Activated naive CD8-positive, alpha-beta T cell treated with anti-CD3 and anti-CD28 coated beads for 36 hours (primary cell): ENCODE results near the gene CCDC148. TPM values are rescaled to one million over a fixed set of nuclear protein-coding genes. Genes with fewer than 3 reads are reported as not detected.
"Not testable (repeated sequence)": the region's sequence is repeated elsewhere in the genome, so short reads cannot be mapped to it uniquely, and the experiment has no call there.

Experiments
- DNase-seq: peaks from one replicate; pipeline ENCODE4 v3.0.0; 2021
- H3K27ac Mint-ChIP-seq: one replicate; pipeline ENCODE4 v1.8.0; 2022; ENCODE audit warnings: mild to moderate bottlenecking, moderate library complexity, mixed read lengths
- H3K27me3 Mint-ChIP-seq: one replicate; pipeline ENCODE4 v1.8.0; 2022; ENCODE audit warnings: mild to moderate bottlenecking, mixed read lengths
- H3K36me3 Mint-ChIP-seq: one replicate; pipeline ENCODE4 v1.8.0; 2021; ENCODE audit warnings: mild to moderate bottlenecking, mixed read lengths
- H3K4me1 Mint-ChIP-seq: one replicate; pipeline ENCODE4 v1.8.0; 2021; ENCODE audit warnings: mixed read lengths
- H3K4me3 Mint-ChIP-seq: one replicate; pipeline ENCODE4 v1.8.0; 2022; ENCODE audit warnings: mild to moderate bottlenecking, moderate library complexity, mixed read lengths
- H3K9me3 Mint-ChIP-seq: one replicate; pipeline ENCODE4 v1.8.0; 2022; ENCODE audit warnings: mixed read lengths
- total RNA-seq, 2 experiments: library from RNA; stranded (reverse); gene quantifications; one replicate each; pipeline ENCODE4 v1.2.3, GENCODE V29; 2021

Gene CCDC148
- total RNA-seq, 2 experiments from 2014 or later, result not detected

DNA sequence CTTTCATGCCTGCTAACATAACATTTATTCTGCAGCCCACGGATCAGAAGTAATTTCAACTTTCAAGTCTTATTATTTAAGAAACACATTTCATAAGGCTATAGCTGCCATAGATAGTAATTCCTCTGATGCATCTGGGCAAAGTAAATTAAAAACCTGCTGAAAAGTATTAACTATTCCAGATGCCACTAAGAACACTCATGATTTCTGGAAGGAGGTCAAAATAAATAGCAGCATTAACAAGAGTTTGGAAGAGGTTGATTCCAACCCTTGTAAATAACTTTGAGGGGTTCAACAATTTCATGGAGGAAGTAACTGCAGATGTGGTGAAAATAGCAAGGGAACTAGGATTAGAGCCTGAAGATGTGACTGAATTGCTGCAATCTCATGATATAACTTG lies 77.6 kb downstream of the CCDC148 start:
- Mint-ChIP-seq H3K27me3 (peaks cover 13% of the 10 kb centered on the region), H3K4me1 (no peaks in the 10 kb centered on the region), H3K4me3 (no peak overlapping the region), H3K9me3 (no peaks in the 10 kb centered on the region), H3K27ac (no peak overlapping the region), H3K36me3 (no peaks in the 10 kb centered on the region)
- no peak for DNase-seq

DNA sequence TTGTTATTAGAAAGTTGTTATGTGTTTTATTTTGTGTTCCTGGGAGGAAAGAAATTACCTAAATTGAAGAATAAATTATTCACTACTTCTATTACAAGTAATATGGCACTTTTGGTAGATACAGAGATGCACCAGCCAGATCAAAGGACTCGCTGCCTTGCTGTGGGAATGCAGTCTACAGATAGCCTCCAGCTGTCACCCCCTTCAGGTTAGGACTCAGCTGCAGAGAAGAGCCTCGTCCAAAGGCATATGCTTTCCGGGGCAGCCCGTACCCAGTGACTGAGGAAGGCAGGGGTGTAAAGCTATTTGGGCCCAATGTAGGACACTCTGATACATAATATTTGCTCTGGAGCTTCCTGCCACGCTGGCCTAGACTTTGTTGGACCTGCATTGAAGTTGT lies 90.2 kb downstream of the CCDC148 start:
- no peak overlapping the region for H3K4me3 Mint-ChIP-seq
- no peaks in the 10 kb centered on the region for H3K4me1 Mint-ChIP-seq
- no peak for DNase-seq
- no peaks in the 10 kb centered on the region for H3K27me3 Mint-ChIP-seq
- H3K36me3 Mint-ChIP-seq, result no peaks in the 10 kb centered on the region
- no peak overlapping the region for H3K27ac Mint-ChIP-seq
- peaks cover 17% of the 10 kb centered on the region for H3K9me3 Mint-ChIP-seq

DNA sequence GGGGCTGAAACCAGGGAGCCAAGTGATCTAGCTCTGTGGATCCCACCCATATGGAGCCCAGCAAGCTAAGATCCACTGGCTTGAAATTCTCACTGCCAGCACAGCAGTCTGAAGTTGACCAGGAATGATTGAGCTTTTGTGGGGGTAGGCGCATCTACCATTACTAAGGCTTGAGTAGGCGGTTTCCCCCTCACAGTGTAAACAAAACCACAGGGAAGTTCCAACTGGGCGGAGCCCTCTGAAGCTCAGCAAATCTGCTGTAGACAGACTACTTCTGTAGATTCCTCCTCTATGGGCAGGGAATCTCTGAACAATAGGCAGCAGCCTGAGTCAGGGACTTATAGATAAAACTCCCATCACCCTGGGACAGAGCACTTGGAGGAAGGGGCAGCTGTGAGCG lies 96.7 kb downstream of the CCDC148 start:
- H3K9me3 Mint-ChIP-seq, result peaks cover 15% of the 10 kb centered on the region
- peak; percentile 3 for DNase-seq
- no peaks in the 10 kb centered on the region for H3K4me1 Mint-ChIP-seq
- H3K4me3 Mint-ChIP-seq, result no peak overlapping the region
- H3K27me3 Mint-ChIP-seq, result no peaks in the 10 kb centered on the region
- H3K27ac Mint-ChIP-seq, result no peak overlapping the region
- no peaks in the 10 kb centered on the region for H3K36me3 Mint-ChIP-seq

DNA sequence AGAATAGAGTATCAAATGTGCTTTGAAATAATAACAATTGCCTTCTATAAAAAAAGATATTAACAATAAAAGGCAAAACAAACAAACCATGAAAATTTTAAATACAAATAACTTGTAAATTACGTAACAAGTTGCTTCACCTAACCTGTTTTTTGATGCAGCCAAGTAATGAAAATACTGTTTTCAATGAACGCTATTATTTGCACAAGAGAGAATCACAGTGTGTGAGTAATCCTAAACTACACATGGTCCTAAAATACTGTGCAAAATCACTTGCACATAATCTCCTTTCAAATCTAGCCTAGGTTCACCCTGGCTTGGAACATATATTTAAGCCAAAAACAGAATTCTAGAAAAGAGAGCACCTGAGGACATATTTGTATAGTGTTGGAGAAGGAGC lies 98.9 kb downstream of the CCDC148 start:
- no peak for DNase-seq
- peaks cover 7% of the 10 kb centered on the region for H3K9me3 Mint-ChIP-seq
- H3K27me3 Mint-ChIP-seq, result no peaks in the 10 kb centered on the region
- H3K36me3 Mint-ChIP-seq, result no peaks in the 10 kb centered on the region
- H3K27ac Mint-ChIP-seq, result no peak overlapping the region
- no peaks in the 10 kb centered on the region for H3K4me1 Mint-ChIP-seq
- no peak overlapping the region for H3K4me3 Mint-ChIP-seq

DNA sequence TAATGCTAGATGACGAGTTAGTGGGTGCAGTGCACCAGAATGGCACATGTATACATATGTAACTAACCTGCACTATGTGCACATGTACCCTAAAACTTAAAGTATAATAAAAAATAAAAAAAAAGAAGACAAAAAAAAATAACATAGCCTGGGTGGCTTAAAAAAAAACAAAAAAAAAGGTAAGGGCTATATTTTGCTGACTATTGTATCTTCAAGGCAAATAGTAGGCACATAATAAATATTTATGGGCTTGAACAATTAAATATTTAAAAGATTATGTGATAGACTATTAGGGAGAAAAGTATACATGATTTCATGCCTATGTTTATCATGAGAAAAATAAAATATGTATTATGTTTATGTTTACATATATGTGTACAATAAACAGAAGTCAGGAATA lies 99.4 kb downstream of the CCDC148 start:
- H3K9me3 Mint-ChIP-seq, result peaks cover 3% of the 10 kb centered on the region
- H3K27me3 Mint-ChIP-seq, result no peaks in the 10 kb centered on the region
- no peak overlapping the region for H3K4me3 Mint-ChIP-seq
- DNase-seq, result no peak
- H3K36me3 Mint-ChIP-seq, result no peaks in the 10 kb centered on the region
- H3K4me1 Mint-ChIP-seq, result no peaks in the 10 kb centered on the region
- no peak overlapping the region for H3K27ac Mint-ChIP-seq

DNA sequence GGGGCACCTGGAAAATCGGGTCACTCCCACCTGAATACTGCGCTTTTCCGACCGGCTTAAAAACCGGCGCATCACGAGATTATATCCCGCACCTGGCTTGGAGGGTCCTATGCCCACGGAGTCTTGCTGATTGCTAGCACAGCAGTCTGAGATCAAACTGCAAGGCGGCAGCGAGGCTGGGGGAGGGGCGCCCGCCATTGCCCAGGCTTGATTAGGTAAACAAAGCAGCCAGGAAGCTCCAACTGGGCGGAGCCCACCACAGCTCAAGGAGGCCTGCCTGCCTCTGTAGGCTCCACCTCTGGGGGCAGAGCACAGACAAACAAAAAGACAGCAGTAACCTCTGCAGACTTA lies 105.1 kb downstream of the CCDC148 start:
- not testable (repeated sequence) for H3K27me3 Mint-ChIP-seq, H3K9me3 Mint-ChIP-seq, DNase-seq, H3K4me1 Mint-ChIP-seq, H3K27ac Mint-ChIP-seq, H3K36me3 Mint-ChIP-seq, H3K4me3 Mint-ChIP-seq

DNA sequence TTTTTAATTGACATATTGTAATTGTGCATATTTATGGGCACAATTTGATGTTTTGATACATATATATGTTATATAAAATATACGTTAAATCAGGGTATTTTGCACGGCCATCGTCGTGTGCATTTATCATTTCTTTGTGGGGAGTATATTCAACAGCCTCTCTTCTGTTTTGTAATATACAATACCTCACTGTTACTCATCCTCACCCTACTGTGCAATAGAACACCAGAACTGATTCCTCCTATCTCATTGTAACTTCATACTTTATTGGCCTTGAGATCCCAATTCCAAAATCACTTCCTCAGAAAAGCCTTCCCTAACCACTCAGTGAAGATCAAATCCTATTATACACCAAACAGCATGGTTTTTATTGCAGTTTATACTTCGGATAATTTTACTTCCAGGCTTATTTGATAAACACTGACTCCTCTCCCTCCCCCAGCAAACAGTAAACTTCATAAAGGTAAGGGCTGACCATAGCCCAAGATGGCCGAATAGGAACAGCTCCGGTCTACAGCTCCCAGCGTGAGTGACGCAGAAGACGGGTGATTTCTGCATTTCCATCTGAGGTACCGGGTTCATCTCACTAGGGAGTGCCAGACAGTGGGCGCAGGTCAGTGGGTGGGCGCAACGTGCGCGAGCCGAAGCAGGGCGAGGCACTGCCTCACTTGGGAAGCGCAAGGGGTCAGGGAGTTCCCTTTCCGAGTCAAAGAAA lies 105.6 kb downstream of the CCDC148 start:
- H3K4me1 Mint-ChIP-seq, DNase-seq, H3K4me3 Mint-ChIP-seq, H3K27me3 Mint-ChIP-seq, H3K36me3 Mint-ChIP-seq, H3K27ac Mint-ChIP-seq, H3K9me3 Mint-ChIP-seq: not testable (repeated sequence)

DNA sequence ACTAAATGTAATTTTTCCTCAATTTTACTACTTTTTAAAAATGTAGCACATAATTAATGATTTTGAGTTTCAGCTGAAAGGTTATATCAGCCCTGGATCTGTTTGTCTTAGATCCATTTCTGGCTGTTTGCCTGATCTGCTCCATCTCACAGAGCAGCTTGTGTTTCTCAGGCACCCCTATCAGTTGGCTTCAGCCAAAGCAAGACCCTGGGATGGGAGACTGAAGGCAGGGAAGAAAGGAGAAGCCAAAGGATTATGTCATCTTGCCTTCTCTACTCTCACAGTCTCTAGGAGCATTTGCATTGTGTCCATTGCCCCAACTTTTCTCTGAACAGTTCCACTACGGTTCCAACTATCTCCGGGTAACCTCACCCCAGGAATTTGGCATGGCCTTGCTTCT lies 110.5 kb downstream of the CCDC148 start:
- H3K4me1 Mint-ChIP-seq, result no peaks in the 10 kb centered on the region
- H3K27me3 Mint-ChIP-seq, result peaks cover 4% of the 10 kb centered on the region
- no peak for DNase-seq
- no peak overlapping the region for H3K4me3 Mint-ChIP-seq
- no peaks in the 10 kb centered on the region for H3K9me3 Mint-ChIP-seq
- H3K27ac Mint-ChIP-seq, result no peak overlapping the region
- no peaks in the 10 kb centered on the region for H3K36me3 Mint-ChIP-seq

DNA sequence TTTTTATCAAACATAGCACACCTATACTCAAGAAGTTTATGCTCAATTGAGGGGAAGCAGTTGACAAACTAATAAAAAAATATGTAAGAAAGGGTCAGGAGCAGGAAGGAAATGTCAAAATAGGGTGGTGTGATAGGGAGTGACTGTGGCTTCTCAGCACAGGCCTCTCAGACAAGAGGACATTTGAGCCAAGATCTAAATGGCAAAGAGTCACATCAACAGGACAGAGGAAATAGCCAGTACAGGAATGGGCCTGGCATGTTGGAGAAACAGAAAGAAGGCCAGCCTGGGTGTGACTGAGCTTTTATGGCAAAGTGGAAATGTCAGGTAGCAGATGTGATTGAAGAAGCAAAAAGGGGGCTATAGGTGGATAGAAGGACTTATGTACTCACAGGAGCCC lies 117.0 kb downstream of the CCDC148 start:
- H3K27ac Mint-ChIP-seq, result no peak overlapping the region
- H3K9me3 Mint-ChIP-seq, result peaks cover 3% of the 10 kb centered on the region
- H3K36me3 Mint-ChIP-seq, result no peaks in the 10 kb centered on the region
- H3K4me1 Mint-ChIP-seq, result no peaks in the 10 kb centered on the region
- no peak overlapping the region for H3K4me3 Mint-ChIP-seq
- DNase-seq, result no peak
- H3K27me3 Mint-ChIP-seq, result peaks cover 7% of the 10 kb centered on the region

DNA sequence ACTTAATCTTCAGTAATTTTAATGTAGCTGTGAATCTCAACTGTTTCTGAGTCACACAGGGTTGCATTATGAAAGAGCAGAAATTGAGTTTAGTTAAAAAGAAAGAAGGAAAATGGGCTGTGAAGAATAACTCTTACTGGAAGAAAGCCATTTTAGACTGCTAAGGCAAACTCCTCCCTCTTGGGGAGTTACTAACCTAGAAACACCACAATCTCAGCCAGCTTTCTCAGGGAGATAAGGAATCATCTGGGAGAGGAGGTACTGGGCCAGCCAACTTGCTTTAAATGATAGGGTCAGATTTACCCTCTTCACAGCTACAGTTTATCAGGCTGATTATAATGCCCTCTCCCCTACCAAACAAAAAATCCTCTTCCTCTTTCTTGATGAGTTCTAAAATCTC lies 119.5 kb downstream of the CCDC148 start:
- DNase-seq, result no peak
- peaks cover 7% of the 10 kb centered on the region for H3K27me3 Mint-ChIP-seq
- peaks cover 8% of the 10 kb centered on the region for H3K9me3 Mint-ChIP-seq
- H3K27ac Mint-ChIP-seq, result no peak overlapping the region
- H3K4me3 Mint-ChIP-seq, result no peak overlapping the region
- no peaks in the 10 kb centered on the region for H3K4me1 Mint-ChIP-seq
- peaks cover 2% of the 10 kb centered on the region for H3K36me3 Mint-ChIP-seq

DNA sequence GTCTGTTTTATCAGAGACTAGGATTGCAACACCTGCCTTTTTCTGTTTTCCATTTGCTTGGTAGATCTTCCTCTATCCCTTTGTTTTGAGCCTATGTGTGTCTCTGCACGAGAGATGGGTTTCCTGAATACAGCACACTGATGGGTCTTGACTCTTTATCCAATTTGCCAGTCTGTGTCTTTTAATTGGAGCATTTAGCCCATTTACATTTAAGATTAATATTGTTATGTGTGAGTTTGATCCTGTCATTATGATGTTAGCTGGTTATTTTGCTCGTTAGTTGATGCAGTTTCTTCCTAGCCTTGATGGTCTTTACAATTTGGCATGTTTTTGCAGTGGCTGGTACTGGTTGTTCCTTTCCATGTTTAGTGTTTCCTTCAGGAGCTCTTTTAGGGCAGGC lies 124.8 kb downstream of the CCDC148 start:
- H3K4me3 Mint-ChIP-seq, H3K27ac Mint-ChIP-seq, H3K4me1 Mint-ChIP-seq, DNase-seq, H3K36me3 Mint-ChIP-seq, H3K27me3 Mint-ChIP-seq: not testable (repeated sequence)
- peaks cover 24% of the 10 kb centered on the region for H3K9me3 Mint-ChIP-seq

DNA sequence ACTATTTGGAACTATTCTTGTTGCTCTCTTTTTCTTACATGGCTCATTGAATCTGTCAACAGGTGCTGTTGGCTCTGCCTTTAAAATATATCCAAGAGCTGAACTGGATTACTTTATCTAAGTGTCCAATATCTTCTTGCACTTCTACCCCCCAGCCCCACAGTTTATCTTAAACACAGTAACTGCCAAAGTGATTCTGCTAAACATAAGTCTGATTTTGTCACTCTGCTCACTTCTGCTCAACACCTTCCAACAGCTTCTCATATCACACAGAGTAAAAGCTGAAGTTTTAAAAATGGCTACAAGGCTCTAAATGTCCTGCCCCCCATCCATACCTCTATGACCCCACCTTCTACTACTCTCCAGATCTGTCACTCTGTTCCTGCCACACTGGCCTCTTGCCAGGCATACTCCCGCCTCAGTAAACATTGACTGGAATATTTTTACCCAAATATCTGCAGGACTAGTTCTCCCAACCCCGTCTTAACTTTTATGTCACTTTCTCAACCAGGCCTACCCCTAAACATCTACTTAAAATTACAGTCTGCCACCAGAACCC lies 130.7 kb downstream of the CCDC148 start:
- H3K4me1 Mint-ChIP-seq, result no peaks in the 10 kb centered on the region
- H3K27me3 Mint-ChIP-seq, result no peaks in the 10 kb centered on the region
- no peak for DNase-seq

DNA sequence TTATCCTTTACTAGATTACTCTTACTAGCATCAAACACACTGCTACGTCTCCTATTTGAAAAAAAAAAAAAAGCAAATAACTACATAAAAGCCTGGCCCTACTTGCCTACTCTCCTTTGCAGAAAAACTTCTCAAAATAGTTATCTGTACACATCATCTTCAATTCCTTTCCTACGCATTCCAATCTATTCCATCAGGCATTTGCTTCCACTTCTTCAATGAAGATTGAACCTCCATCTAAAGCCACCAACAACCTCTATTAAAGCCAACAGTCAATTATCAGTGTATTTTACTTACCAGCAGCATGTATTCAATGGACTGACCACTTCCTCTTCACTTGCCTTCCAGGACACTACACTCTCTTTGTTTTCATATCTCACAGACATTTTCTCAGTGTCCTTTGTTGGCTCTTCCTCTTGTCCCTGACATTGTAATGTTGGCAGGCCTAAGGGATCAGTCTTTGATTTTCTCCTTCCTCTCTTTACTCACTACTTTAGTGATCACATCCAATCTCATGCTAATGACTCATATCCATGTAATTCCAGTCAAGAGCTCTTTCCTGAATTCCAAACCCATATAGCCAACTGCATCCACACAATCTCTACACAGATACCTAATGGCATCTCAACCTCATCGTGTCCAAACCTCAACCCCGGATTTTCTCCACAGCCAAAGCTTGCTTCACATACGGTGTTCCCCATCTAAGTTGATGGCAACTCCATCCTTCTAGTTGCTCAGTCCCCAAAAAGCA lies 131.3 kb downstream of the CCDC148 start:
- no peak overlapping the region for H3K4me3 Mint-ChIP-seq
- DNase-seq, result no peak
- H3K36me3 Mint-ChIP-seq, result no peaks in the 10 kb centered on the region
- H3K27ac Mint-ChIP-seq, result no peak overlapping the region
- peaks cover 1% of the 10 kb centered on the region for H3K9me3 Mint-ChIP-seq
- H3K27me3 Mint-ChIP-seq, result no peaks in the 10 kb centered on the region
- no peaks in the 10 kb centered on the region for H3K4me1 Mint-ChIP-seq

More for the DNA sequence above, 130.7 kb downstream of the CCDC148 start:
- Mint-ChIP-seq H3K27ac (no peak overlapping the region), H3K4me3 (no peak overlapping the region), H3K9me3 (peaks cover 5% of the 10 kb centered on the region), H3K36me3 (no peaks in the 10 kb centered on the region)

DNA sequence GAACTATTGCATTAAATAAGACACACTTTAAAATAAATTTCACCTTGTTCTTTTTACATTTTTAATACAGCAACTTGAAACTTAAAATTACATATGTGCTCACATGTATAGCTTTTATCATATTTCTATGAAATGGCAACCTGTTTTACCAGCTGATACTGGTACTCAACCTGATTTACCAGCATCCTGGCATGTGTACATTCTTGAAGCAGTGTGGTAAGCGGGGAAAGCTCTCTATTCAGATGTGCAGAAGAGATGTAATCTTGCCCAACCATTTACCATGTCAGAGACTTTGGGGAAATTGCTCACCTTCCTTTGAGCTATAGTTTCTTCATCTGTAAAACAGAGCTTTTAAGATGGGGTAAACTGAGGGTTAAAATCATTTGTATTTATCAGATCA lies 133.2 kb downstream of the CCDC148 start:
- Mint-ChIP-seq H3K4me3 (no peak overlapping the region), H3K36me3 (no peaks in the 10 kb centered on the region), H3K9me3 (peaks cover 1% of the 10 kb centered on the region), H3K27me3 (no peaks in the 10 kb centered on the region), H3K4me1 (no peaks in the 10 kb centered on the region), H3K27ac (no peak overlapping the region)
- DNase-seq, result no peak

DNA sequence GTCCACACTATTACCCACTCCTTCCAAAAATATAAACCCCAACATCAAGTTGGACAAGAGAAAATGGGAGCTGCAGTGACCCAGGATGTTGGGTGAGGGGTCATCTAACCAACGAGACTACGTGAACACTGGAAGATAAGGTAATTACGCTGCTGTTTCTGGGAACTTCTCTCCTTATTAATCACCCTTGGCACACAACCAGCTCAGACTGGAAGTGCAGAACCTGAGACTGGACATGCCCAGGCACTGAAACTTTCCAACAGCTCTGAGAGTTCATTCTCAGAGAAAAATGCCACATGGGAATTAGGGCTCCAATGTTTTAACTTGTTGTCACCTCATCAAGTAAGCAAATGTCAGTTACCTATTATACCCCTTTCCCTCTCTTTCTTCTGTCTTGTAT lies 135.3 kb downstream of the CCDC148 start:
- H3K4me3 Mint-ChIP-seq, result no peak overlapping the region
- peaks cover 9% of the 10 kb centered on the region for H3K27me3 Mint-ChIP-seq
- peaks cover 2% of the 10 kb centered on the region for H3K4me1 Mint-ChIP-seq
- no peaks in the 10 kb centered on the region for H3K36me3 Mint-ChIP-seq
- no peak overlapping the region for H3K27ac Mint-ChIP-seq
- DNase-seq, result no peak
- H3K9me3 Mint-ChIP-seq, result no peaks in the 10 kb centered on the region

DNA sequence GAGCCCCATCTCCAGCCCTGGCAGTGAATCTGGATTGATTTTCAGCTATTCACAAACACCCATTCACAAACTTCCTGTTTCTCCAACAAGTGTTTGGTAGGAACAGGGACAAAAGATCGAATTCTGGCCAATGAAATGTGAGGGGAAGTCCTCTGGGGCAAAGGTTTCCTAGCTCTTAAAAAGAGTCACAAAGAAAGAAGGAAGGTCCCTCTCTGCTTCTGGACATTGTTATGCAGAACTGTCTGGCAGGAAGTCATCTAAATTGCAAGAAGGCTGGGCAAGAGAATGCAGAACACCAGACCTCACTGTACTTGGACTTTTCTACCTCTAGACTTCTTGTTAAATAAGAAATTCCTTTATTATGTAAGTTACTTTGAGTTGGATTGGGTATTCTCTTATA lies 137.3 kb downstream of the CCDC148 start:
- Mint-ChIP-seq H3K27me3 (peaks cover 9% of the 10 kb centered on the region), H3K27ac (no peak overlapping the region), H3K36me3 (no peaks in the 10 kb centered on the region), H3K4me1 (peaks cover 2% of the 10 kb centered on the region), H3K9me3 (no peaks in the 10 kb centered on the region), H3K4me3 (no peak overlapping the region)
- no peak for DNase-seq
